HG02840 (cell line): Measurements from ENCODE around the gene CLSTN1.

ENCODE experiments used
- ATAC-seq: cut with Tn5 transposase; IDR thresholded peaks from one replicate; pipeline ENCODE4 v1.9.1; 2021; ENCODE audit warnings: mild to moderate bottlenecking, moderate library complexity, moderate number of reproducible peaks; ENCODE audit not compliant: unreplicated experiment, low FRiP score

Gene CLSTN1

GRCh38 chr1:9852410-9853248 is 28.9 kb upstream of the CLSTN1 start:
- no peak for ATAC-seq

- no peak for ATAC-seq
These were observed 28.2 kb upstream of the CLSTN1 start for GRCh38 chr1:9852004-9852403.

DNA sequence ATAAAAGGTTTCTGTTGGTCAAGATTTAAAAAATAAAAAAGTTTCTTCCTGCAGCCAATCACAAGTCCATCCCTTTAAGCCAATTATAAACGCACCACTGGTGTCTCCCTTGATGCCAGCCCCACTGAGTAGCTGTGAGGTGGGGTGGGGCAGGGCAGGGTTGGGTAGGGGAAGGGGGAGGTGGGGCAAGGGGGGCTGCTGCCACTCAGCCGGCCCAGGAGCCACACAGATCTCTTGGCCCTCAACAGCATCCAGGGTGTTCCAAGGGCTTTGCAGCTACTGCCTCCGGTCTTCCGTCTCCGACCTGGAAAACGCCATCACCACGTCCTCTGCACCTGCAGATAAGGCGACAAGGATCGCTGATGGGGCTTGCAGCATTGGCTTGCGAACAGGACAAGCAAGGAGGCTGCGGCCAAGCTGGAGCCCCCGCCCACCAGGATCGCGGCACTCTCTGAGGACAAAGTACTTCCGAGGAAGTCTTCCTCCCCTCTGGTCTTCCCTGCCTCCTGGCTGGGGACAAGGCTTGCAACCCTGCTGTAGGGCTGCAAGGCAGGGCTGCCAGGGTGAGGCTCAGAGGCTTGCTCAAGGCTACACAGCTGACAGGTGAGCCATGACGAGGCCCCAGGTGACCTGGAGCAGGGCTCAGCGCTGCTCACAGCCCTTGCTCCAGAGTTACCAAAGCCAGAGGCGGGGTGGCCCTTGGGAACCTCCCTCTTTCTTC is 26.8 kb upstream of the CLSTN1 start:
- no peak for ATAC-seq

DNA sequence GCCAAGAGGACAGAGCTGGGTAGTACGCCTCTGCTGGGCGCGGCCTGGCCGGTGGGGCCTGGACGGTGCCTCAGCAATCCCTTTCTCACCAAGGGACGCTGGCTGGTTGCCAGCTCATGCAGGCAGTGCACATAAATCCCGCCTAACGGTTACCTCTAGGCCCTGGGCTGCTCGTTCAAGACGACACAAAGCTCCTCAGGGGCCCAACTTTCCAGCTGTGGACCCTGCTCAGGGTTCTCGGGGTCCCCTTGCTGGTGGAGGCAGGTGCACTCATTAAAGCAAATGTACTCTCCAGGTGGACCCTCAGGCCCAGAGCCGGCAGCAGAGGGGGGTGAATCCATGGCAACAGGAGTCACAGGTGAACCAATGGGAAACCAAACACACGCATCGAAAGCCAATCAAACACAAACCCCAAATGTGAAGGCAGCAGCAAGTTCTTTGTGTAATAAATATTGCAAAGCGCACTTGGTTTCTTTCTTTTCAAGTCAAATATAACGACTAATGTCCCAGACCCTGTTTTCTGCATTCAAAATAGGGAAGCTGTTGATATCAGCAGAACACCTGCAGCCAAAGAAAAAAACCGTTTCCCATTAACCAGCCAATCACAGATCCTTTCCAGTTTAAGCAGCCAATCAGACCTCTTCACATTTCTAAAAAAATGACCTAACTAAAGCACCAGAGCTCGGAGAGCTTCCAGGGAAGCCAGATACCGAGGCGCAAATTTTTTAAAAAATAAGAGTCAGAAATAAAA is 26.1 kb upstream of the CLSTN1 start:
- ATAC-seq: no peak

GRCh38 chr1:9848022-9848421 is 24.3 kb upstream of the CLSTN1 start:
- ATAC-seq: no peak

GRCh38 chr1:9847269-9847668 is 23.5 kb upstream of the CLSTN1 start:
- no peak for ATAC-seq

GRCh38 chr1:9846611-9847171 is 22.9 kb upstream of the CLSTN1 start:
- ATAC-seq: no peak

DNA sequence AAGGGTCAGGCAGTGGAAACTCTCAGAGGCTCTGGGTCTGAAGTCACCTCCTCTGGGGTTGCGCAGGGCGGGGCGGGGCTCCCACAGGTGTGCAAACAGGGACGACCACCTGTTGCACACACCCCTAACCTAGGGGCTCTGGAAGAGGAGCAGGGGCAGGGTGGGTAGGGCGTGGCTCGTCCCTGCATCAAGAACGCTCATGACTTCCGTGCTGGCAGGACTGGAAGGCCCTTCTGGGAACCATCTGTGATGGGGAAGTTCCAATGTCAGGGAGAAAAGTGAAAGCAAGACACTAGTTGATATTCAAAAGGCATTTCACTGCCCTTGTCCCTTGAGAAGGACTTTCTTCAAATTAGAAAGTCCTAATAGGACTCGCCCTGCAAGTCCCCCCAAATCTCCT is 22.1 kb upstream of the CLSTN1 start:
- no peak for ATAC-seq

DNA sequence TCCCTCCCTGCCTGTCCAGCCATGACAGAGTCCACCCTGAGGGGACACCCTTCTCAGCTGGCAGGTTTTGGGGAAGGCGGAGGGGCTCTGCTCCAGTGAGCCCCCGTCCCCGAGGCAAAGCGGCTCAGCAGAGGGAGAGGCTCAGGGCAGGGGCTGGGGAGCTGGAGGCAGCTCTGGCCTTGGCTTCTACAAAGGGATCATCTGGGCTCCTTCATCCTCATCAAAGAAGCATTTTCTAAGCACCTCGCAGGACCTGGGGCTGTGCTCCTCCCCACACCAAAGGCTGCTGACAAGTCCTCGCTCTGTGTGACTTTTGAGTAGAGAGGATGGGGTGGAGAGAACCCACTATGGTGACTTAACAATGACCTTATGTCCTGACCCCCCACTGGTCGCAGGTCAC is 21.0 kb upstream of the CLSTN1 start:
- no peak for ATAC-seq

DNA sequence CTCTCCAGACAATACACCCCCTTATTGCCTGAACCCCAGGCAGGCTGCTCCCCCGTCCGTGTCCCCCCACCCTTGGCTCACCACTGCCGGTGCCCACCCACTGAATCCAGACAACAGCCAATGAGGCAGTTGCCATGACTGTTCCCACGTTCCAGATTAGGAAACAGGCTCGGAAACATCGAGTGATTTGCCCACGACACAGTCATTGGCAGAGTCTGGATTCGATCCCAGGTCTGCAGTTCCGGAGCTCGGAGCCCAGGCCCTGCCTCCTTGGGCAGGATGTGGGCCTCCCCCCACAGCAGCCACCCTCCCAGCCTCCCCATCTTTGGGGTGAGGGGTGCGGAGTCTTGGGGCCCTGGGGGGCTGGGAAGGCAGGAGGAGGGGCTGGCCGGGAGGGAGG is 20.3 kb upstream of the CLSTN1 start:
- no peak for ATAC-seq

- ATAC-seq: no peak
These were observed 19.8 kb upstream of the CLSTN1 start for GRCh38 chr1:9843576-9843945.

GRCh38 chr1:9842781-9843575 is 19.2 kb upstream of the CLSTN1 start:
- ATAC-seq: no peak

- ATAC-seq: no peak
These were observed 18.4 kb upstream of the CLSTN1 start for GRCh38 chr1:9842073-9842711.

- ATAC-seq: no peak
These were observed 17.7 kb upstream of the CLSTN1 start for GRCh38 chr1:9841460-9841859.

DNA sequence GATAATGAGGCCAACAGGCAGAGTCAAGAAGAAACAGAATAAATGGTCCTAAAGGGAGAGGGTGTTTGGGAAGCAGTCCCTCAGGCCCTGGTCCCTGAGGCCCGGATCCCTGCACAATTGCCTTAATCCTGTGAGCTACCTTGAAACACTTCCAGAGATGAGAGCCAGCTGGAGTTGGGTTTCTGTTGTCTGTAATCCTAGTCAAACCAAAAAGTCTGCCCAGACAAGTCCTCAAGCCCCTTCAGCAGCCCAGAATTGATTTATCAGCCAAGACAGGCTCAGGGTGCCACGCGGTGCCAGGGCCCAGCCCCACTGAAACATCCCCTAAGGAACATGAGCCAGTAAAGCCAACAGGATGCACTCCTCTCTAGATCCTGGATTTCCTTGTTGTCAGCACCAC is 16.4 kb upstream of the CLSTN1 start:
- no peak for ATAC-seq

- no peak for ATAC-seq
These were observed 15.2 kb upstream of the CLSTN1 start for GRCh38 chr1:9838946-9839345.

- ATAC-seq: no peak
These were observed 12.8 kb upstream of the CLSTN1 start for GRCh38 chr1:9836632-9836960.

DNA sequence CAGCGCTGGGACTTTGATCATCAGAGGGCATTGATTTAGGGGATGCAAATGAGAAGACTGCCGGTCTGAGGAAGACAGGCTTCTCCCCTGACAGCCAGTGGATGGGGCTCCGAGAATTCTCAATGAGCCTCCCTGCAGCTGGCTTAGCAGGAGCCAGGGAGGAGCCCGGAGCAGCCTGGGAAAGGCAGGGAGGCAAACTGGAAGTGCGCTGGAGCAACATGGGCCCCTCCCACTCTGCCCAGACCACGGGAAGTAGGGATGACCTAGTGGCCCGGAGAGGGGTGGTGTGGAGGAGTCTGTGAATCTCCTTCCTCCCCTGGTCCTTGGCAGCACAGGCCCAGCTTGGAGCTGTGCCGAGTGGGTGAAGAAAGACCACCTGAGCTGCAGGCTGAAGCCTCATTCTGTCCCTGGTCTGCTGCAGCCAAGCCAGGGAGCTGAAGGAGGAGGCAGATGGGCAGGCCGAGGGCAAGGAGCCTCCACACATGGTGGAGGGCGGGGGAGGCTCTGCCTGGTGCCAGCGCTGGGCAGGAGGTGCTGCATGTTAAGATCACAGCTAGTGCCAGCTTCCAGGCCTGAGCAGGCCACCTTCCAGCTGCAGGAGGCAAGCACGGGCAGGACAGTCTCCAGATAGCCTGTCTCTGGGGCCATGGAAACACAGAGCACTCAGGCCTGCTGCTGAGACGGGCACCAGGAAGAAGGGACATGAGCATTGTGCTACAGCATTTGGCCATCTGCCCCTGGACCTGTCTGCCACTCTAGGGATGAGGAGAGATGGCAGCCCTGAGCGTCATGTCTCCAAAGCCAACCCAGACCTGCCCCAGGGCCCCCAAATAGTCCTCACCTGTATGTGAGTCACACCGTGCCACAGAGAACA is 12.2 kb upstream of the CLSTN1 start:
- no peak for ATAC-seq

GRCh38 chr1:9835404-9835757 is 11.6 kb upstream of the CLSTN1 start:
- no peak for ATAC-seq
